GM12878 (cell line): ENCODE results near the gene KIF5C. TPM values are rescaled to one million over a fixed set of nuclear protein-coding genes. Genes with fewer than 3 reads are reported as not detected.
A peak's percentile ranks its signal among the peaks of the same experiment; 100 is the strongest.

Experiments
- BRCA1 ChIP-seq: IDR thresholded peaks from 2 replicates; pipeline ENCODE4 v1.6.1; 2011; ENCODE audit warnings: low read depth, low read length, improper control_type of control experiment
- CHD2 ChIP-seq: IDR thresholded peaks from 2 replicates; pipeline ENCODE4 v1.6.1; 2011; ENCODE audit warnings: low read depth, low read length, improper control_type of control experiment, borderline replicate concordance
- DPF2 ChIP-seq: fragments of 450-650 bp; IDR thresholded peaks from 2 replicates; pipeline ENCODE4 v1.6.1; 2017; ENCODE audit warnings: mild to moderate bottlenecking
- IKZF1 ChIP-seq: fragments of 450-650 bp; conservative IDR thresholded peaks from 2 replicates; pipeline ENCODE4 v1.6.1; 2017; ENCODE audit warnings: antibody characterized with exemption, mild to moderate bottlenecking
- JUNB ChIP-seq: IDR thresholded peaks from 2 replicates; pipeline ENCODE4 v1.6.1; 2016; ENCODE audit warnings: antibody characterized with exemption, mild to moderate bottlenecking
- PML ChIP-seq: IDR thresholded peaks from 2 replicates; pipeline ENCODE4 v1.6.1; 2012; ENCODE audit warnings: low read length, inconsistent platforms
- POLR2AphosphoS5 ChIP-seq: IDR thresholded peaks from 2 replicates; pipeline ENCODE4 v1.6.1; 2011; ENCODE audit warnings: mild to moderate bottlenecking, low read length, inconsistent platforms
- RAD51 ChIP-seq: fragments of 450-650 bp; IDR thresholded peaks from 2 replicates; pipeline ENCODE4 v1.6.1; 2016; ENCODE audit warnings: moderate library complexity, mild to moderate bottlenecking, inconsistent platforms
- YY1 ChIP-seq: IDR thresholded peaks from 2 replicates; pipeline ENCODE4 v1.6.1; 2011; ENCODE audit warnings: low read depth, mild to moderate bottlenecking, low read length
- ZNF687 ChIP-seq: fragments of 450-650 bp; IDR thresholded peaks from 2 replicates; pipeline ENCODE4 v1.6.1; 2017; ENCODE audit warnings: mild to moderate bottlenecking, moderate library complexity
- polyA plus RNA-seq, 11 experiments: library from polyadenylated mRNA; depleted of rRNA in 4 of 11; unstranded in 6 of 11; stranded (reverse) in 5 of 11; fragments of >200 nt; fragmentation: Nextera tagmentation in 4 of 11; fragmentation: Illumina TruSeq in 1 of 11; extraction: Ambion mirVana in 4 of 11; extraction: Trizol in 1 of 11; gene quantifications; 1 replicate in 1 of 11; 2 replicates in 10 of 11; pipeline versions ENCODE4 v1.2.1 to v1.2.3, GENCODE V29; 2011 to 2016; ENCODE audit warnings: inconsistent platforms in 2 of 11, missing spikeins in 2 of 11, low read depth in 1 of 11
- total RNA-seq, 4 experiments: library from RNA; depleted of rRNA in 3 of 4; stranded (reverse); fragments of >200 nt in 3 of 4; fragmentation: Illumina TruSeq in 1 of 4; extraction: Trizol in 1 of 4; gene quantifications; 2 replicates each; pipeline versions ENCODE4 v1.2.1 to v1.2.3, GENCODE V29; 2013 to 2021
- TF ChIP-seq, protein P1 (sequence below): fragments of 450-650 bp; formaldehyde crosslinking; IDR thresholded peaks from 2 replicates; pipeline ENCODE4 v1.4.0; 2020; ENCODE audit warnings: mild to moderate bottlenecking, moderate library complexity

The KIF5C gene
- total and polyA plus RNA-seq, 10 of the 15 experiments (the other 5 are each of a cell fraction or from before 2014, with no cell fraction given), result 0.08 to 0.49 (median 0.24) TPM

DNA sequence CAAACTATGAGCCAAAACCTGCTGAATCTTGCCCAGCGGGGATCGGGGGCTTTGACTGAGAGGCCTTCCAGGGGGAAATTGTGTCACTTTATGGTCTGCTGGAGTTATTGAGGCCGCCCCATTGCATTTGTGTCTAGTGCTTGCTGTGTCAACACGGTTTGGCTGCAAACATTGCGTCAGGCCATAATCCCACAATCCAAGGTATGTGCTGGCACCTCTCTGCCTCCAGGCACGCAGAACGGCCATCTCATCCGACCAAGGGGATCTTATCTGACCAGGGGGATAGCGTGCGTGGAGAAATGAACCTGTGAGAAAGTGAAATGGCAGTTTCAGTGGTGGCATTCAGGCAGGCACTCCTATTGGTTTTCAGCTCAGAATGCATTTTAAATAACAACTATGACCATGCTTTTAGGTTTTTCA is 145.4 kb downstream of the KIF5C start (continued):
- TF ChIP-seq, protein P1, sequence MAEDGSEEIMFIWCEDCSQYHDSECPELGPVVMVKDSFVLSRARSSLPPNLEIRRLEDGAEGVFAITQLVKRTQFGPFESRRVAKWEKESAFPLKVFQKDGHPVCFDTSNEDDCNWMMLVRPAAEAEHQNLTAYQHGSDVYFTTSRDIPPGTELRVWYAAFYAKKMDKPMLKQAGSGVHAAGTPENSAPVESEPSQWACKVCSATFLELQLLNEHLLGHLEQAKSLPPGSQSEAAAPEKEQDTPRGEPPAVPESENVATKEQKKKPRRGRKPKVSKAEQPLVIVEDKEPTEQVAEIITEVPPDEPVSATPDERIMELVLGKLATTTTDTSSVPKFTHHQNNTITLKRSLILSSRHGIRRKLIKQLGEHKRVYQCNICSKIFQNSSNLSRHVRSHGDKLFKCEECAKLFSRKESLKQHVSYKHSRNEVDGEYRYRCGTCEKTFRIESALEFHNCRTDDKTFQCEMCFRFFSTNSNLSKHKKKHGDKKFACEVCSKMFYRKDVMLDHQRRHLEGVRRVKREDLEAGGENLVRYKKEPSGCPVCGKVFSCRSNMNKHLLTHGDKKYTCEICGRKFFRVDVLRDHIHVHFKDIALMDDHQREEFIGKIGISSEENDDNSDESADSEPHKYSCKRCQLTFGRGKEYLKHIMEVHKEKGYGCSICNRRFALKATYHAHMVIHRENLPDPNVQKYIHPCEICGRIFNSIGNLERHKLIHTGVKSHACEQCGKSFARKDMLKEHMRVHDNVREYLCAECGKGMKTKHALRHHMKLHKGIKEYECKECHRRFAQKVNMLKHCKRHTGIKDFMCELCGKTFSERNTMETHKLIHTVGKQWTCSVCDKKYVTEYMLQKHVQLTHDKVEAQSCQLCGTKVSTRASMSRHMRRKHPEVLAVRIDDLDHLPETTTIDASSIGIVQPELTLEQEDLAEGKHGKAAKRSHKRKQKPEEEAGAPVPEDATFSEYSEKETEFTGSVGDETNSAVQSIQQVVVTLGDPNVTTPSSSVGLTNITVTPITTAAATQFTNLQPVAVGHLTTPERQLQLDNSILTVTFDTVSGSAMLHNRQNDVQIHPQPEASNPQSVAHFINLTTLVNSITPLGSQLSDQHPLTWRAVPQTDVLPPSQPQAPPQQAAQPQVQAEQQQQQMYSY (CRISPR knock-in tag), result 0 out of 2 replicates have a peak, but pooled peaks have one; percentile 47
- peak; percentile 61 for TF ChIP-seq ZNF687
- peak; percentile 63 for TF ChIP-seq PML
- TF ChIP-seq IKZF1, result peak; percentile 59
- TF ChIP-seq CHD2, result 0 out of 2 replicates have a peak, but pooled peaks have one; percentile 52
- no peak; the same call in 1 of the 2 replicates for TF ChIP-seq DPF2
- TF ChIP-seq RAD51, result no peak
- no peak for TF ChIP-seq BRCA1
- peak; percentile 62 for TF ChIP-seq POLR2AphosphoS5
- no peak for TF ChIP-seq JUNB
- TF ChIP-seq YY1, result peak; percentile 74
